HEK293T (cell line): Measurements from ENCODE around the gene ECPAS.
"Not testable (repeated sequence)": the region's sequence is repeated elsewhere in the genome, so short reads cannot be mapped to it uniquely, and the experiment has no call there.

Source experiments
- CTCF ChIA-PET: fragments of 350-600 bp; formaldehyde crosslinking; extraction: SDS; loops from one replicate; lab custom pipeline; 2021; ENCODE audit warnings: antibody characterized with exemption, inconsistent platforms; lab: Yijun Ruan, JAX
- POLR2A ChIA-PET: fragments of 350-600 bp; formaldehyde crosslinking; extraction: SDS; loops from one replicate; lab custom pipeline; 2020; ENCODE audit warnings: antibody characterized with exemption, inconsistent platforms; lab: Yijun Ruan, JAX
- DNase-seq: peaks from one replicate; pipeline ENCODE4 v3.0.0; 2012; ENCODE audit warnings: mixed read lengths; ENCODE audit errors: extremely low spot score
- ARNT ChIP-seq: fragments of 450-650 bp; IDR thresholded peaks from 2 replicates; pipeline ENCODE4 v1.6.1; 2017; ENCODE audit warnings: mild to moderate bottlenecking
- BHLHE40 ChIP-seq: fragments of 450-650 bp; IDR thresholded peaks from 2 replicates; pipeline ENCODE4 v1.6.1; 2016; ENCODE audit warnings: mild to moderate bottlenecking, moderate library complexity, borderline replicate concordance
- CTBP1 ChIP-seq: fragments of 450-650 bp; IDR thresholded peaks from 2 replicates; pipeline ENCODE4 v1.6.1; 2016; ENCODE audit warnings: borderline replicate concordance
- ELF4 ChIP-seq: fragments of 450-650 bp; IDR thresholded peaks from 2 replicates; pipeline ENCODE4 v1.6.1; 2017; ENCODE audit warnings: antibody characterized with exemption
- FOXA1 ChIP-seq: fragments of 450-650 bp; IDR thresholded peaks from 2 replicates; pipeline ENCODE4 v1.6.1; 2016; ENCODE audit warnings: mild to moderate bottlenecking
- FOXK2 ChIP-seq: fragments of 450-650 bp; IDR thresholded peaks from 2 replicates; pipeline ENCODE4 v1.6.1; 2016; ENCODE audit warnings: mild to moderate bottlenecking
- FOXM1 ChIP-seq: fragments of 450-650 bp; IDR thresholded peaks from 2 replicates; pipeline ENCODE4 v1.6.1; 2017; ENCODE audit warnings: mild to moderate bottlenecking, borderline replicate concordance
- HDGF ChIP-seq: fragments of 450-650 bp; IDR thresholded peaks from 2 replicates; pipeline ENCODE4 v1.6.1; 2017; ENCODE audit warnings: antibody characterized with exemption, borderline replicate concordance
- L3MBTL2 ChIP-seq: fragments of 450-650 bp; conservative IDR thresholded peaks from 2 replicates; pipeline ENCODE4 v1.6.1; 2016; ENCODE audit warnings: mild to moderate bottlenecking
- LEF1 ChIP-seq: fragments of 450-650 bp; IDR thresholded peaks from 2 replicates; pipeline ENCODE4 v1.6.1; 2017; ENCODE audit warnings: mild to moderate bottlenecking, borderline replicate concordance
- NFRKB ChIP-seq: fragments of 450-650 bp; IDR thresholded peaks from 2 replicates; pipeline ENCODE4 v1.6.1; 2016; ENCODE audit warnings: mild to moderate bottlenecking, moderate library complexity
- SP1 ChIP-seq: fragments of 450-650 bp; IDR thresholded peaks from 2 replicates; pipeline ENCODE4 v1.6.1; 2017
- SUZ12 ChIP-seq: fragments of 450-650 bp; IDR thresholded peaks from 2 replicates; pipeline ENCODE4 v1.6.1; 2016; ENCODE audit warnings: mild to moderate bottlenecking
- TARDBP ChIP-seq: fragments of 450-650 bp; IDR thresholded peaks from 2 replicates; pipeline ENCODE4 v1.6.1; 2016
- ZNF384 ChIP-seq: fragments of 450-650 bp; IDR thresholded peaks from 2 replicates; pipeline ENCODE4 v1.6.1; 2016
- TF ChIP-seq, protein P1 (sequence below): fragments of 450-650 bp; IDR thresholded peaks from 2 replicates; pipeline ENCODE4 v1.6.1; 2016

The ECPAS gene

DNA sequence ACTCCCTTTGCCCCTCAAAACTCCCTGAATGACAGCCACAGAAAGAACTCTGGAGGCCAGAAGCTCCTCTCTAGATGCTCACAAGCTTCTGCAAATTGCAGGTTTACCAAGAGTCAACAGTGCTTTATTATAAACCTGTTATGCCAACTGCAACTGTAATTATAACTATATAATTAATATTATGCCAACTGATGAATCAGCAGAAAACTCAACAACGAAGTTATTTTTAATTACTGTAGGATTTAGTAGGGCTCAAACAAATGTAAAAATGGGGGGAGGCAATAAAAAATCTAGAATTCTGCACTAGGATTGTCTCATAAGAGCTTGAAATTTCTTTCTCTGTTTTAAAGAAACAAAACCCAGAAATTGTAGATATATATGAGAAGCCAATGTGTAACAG lies 117.2 kb downstream of the ECPAS start:
- TF ChIP-seq FOXK2 (no peak), NFRKB (no peak), LEF1 (no peak), FOXA1 (no peak), ARNT (no peak), HDGF (no peak), SUZ12 (no peak), ZNF384 (no peak), TARDBP (no peak), ELF4 (no peak)
- POLR2A ChIA-PET: no interaction called here
- no peak for DNase-seq
- CTCF ChIA-PET: no interaction called here

DNA sequence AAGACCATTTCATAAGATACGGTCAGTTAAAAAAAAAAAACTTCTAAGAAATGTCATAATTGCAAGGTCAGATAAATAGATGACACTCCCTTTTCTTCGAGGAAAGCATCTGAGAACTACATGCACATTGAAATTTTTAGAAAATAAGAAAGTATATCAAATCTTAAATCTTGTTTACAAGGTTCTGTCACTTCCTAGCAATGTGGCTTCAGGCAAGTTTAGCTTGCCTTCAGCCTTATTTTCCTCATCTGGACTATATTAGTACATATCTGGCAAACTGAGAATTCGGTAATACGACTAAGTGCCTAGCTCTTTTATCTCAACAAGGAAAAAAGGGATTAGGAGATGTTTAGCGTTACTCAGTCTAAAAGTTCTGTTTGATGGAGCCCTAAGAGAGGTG lies 121.7 kb downstream of the ECPAS start:
- TF ChIP-seq CTBP1: no peak
- no peak for TF ChIP-seq FOXK2
- TF ChIP-seq NFRKB: no peak
- no peak for TF ChIP-seq ELF4
- TF ChIP-seq FOXM1: no peak
- no peak for TF ChIP-seq TARDBP
- no peak for TF ChIP-seq SP1
- TF ChIP-seq ZNF384: no peak
- no peak for TF ChIP-seq LEF1
- no peak for TF ChIP-seq SUZ12
- no peak for TF ChIP-seq ARNT
- no peak for TF ChIP-seq HDGF
- no peak for TF ChIP-seq FOXA1
- TF ChIP-seq BHLHE40: no peak
- no peak for TF ChIP-seq L3MBTL2
- no peak for DNase-seq
- CTCF ChIA-PET: no interaction called here
- POLR2A ChIA-PET: no interaction called here

DNA sequence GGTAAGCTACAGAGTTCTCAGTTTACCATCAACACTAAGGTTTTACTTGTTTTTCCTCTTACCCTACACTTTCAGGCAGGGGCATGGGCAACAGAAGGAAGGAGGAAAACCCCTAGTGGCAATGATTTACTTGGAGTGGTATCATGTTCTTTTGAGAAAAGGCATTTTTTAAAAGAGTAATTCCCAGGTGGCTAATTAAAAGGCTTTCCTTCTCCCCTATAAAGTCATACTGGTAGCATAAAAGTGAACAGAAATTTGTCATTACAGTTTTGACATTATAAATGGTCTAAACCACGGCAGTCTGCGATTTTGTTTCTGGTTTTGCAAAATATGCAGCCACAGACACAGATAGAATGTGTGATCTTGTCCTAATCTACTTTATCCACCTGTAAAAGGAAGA lies 123.3 kb downstream of the ECPAS start:
- DNase-seq: no peak
- ChIA-PET CTCF (no interaction called here), POLR2A (no interaction called here)
- TF ChIP-seq HDGF (no peak), ZNF384 (no peak), ELF4 (no peak), NFRKB (no peak), CTBP1 (no peak), SUZ12 (no peak), LEF1 (no peak), TARDBP (no peak), SP1 (no peak), FOXK2 (no peak), FOXM1 (no peak)
- TF ChIP-seq, protein P1, sequence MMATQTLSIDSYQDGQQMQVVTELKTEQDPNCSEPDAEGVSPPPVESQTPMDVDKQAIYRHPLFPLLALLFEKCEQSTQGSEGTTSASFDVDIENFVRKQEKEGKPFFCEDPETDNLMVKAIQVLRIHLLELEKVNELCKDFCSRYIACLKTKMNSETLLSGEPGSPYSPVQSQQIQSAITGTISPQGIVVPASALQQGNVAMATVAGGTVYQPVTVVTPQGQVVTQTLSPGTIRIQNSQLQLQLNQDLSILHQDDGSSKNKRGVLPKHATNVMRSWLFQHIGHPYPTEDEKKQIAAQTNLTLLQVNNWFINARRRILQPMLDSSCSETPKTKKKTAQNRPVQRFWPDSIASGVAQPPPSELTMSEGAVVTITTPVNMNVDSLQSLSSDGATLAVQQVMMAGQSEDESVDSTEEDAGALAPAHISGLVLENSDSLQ: no peak

DNA sequence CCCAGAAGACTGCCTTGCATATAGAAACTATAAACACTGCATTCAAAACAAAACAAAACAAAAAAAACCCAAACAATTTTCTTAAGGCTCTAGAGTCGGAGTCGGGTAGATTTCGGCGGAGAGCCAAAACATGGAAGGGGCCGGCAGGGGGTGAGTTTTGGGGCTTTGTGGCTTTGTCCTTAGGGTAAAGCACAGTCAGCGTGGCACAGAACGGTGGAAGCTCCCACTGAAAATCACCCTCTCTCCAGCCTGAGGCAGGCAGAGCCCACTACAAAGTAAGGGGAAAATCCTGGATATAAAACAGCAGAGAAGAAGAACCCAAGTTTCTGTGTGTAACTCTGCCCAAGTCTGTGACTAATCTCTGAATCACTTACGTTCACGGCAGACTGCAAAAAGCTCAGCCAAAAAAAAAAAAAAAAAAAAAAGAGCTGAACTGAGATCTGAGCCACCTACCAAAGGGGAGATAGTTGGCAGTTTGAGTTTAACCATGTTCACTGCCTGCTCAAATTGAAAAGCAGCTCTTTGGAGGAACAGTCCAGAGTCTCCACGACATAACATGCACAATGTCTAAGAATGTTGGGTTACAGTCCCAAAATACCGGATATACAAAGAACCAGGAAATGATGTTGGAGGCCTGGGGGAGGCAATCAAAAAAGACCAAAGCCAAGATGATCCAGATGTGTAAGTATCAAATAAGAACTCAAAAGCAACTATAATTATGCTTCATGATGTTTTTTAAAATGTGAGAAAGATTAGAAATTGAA lies 127.5 kb downstream of the ECPAS start:
- ChIA-PET POLR2A (no interaction called here), CTCF (no interaction called here)
- no peak for DNase-seq
- no peak for TF ChIP-seq HDGF
- TF ChIP-seq FOXM1: no peak
- no peak for TF ChIP-seq NFRKB
- TF ChIP-seq TARDBP: no peak
- no peak for TF ChIP-seq ARNT
- TF ChIP-seq ELF4: no peak
- TF ChIP-seq SP1: no peak

DNA sequence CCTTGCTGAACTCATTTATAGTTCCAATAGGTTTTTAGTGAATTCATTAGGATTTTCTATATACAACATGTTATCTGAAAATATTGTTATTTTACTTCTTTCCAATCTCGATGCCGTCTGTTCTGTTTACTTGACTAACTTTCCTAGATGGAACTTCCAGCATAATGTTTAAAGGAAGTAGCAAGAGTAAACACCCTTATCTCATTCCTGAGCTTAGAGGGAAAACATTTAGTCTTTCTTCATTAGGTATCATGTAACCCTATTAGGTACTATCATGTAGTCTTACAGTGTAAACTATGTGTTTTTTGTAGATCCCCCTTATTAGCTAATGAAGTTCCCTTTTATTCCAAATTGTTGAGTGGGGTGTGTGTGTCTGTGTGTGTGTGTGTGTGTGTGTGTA lies 131.6 kb downstream of the ECPAS start:
- ChIA-PET POLR2A (no interaction called here), CTCF (no interaction called here)
- TF ChIP-seq SUZ12 (no peak), LEF1 (no peak), BHLHE40 (no peak), HDGF (no peak), NFRKB (no peak), FOXA1 (no peak), CTBP1 (no peak), ARNT (no peak)
- no peak for DNase-seq

DNA sequence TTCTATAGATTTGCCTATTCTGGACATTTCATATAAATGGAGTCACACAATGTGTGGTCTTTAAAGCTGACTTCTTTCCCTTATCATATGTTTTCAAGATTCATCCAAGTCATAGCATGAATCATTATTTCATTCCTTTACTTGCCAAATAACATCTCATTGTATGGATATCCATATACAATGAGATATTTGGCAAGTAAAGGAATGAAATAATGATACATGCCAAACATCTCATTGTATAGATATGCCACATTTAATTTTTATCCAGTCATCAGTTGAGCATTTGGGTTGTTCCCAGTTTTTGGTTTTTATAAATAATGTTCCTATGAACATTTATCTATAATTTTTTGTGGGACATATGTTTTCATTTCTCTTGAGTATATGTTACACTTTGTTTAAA lies 133.6 kb downstream of the ECPAS start:
- TF ChIP-seq FOXK2 (no peak), SUZ12 (no peak)
- CTCF ChIA-PET: no interaction called here
- POLR2A ChIA-PET: no interaction called here
- no peak for DNase-seq

DNA sequence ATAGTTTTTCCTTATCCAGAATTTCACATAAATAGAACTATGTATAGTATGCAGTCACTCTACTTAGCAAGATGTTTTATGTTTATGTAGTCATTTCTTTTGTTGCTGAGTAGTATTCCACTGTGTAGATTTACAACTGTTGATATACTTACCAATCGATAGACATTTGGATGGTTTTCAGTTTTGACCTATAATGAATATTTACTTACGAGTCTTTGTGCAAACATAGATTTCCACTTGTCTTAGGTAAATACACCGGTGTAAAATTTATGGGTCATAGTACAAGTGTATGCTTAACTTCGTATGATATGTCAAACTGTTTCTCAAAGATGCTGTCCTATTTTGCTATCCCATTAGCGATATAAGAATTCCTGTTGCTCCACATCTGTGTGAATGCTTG lies 134.4 kb downstream of the ECPAS start:
- ChIA-PET POLR2A (no interaction called here), CTCF (no interaction called here)
- TF ChIP-seq FOXM1: no peak
- TF ChIP-seq LEF1: no peak
- TF ChIP-seq ZNF384: no peak
- no peak for DNase-seq

DNA sequence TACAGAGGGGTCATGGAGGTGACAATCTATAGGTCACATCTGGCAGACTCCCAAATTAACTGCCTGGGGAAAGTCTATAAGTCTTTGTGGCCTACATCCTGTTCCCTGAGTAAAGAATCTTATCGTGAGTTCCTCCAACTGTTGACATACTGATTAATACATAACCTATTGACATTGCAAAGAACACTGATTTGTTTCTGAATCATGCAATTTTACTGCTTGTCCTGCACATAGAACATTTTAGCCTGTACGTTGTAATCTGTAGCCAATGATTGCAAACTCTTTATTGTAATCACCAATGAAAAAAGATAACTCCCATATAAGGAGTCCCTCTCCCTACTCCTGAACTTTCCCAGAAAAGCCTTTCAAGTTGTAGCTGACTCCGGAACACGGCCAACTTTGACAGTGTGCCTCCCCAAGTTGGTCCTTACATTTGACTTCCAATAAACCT lies 135.3 kb downstream of the ECPAS start:
- no peak for DNase-seq
- POLR2A ChIA-PET: no interaction called here
- TF ChIP-seq SUZ12: no peak
- no peak for TF ChIP-seq ZNF384
- TF ChIP-seq CTBP1: no peak
- no peak for TF ChIP-seq NFRKB
- TF ChIP-seq, protein P1: no peak
- no peak for TF ChIP-seq HDGF
- TF ChIP-seq ELF4: no peak
- no peak for TF ChIP-seq SP1
- CTCF ChIA-PET: no interaction called here

DNA sequence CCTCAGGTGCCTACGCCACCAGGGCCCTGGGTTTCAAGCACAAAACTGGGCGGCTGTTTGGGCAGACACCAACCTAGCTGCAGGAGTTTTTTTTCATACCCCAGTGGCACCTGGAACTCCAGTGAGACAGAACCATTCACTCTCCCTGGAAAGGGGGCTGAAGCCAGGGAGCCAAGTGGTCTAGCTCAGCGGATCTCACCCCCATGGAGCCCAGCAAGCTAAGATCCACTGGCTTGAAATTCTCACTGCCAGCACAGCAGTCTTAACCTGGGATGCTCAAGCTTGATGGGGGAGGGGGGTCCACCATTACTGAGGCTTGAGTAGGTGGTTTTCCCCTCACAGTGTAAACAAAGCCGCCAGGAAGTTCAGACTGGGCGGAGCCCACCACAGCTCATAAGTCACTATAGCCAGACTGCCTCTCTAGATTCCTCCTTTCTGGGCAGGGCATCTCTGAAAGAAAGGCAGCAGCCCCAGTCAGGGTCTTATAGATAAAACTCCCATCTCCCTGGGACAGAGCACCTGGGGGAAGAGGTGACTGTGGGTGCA lies 149.8 kb downstream of the ECPAS start:
- DNase-seq, POLR2A ChIA-PET: not testable (repeated sequence)
- CTCF ChIA-PET: interaction anchor here (0.6 kb wide), 1 partner anchor 13 kb away, joined by 3 read pairs; no protein-coding TSS in a partner anchor
